Measurements from ENCODE around the gene USP48.

USP48 gene

GRCh38 chr1:21665711-21666575 is 117.0 kb downstream of the USP48 start:
- DNase-seq: peak in 1 of 2 experiments; percentile 65

GRCh38 chr1:21664806-21665588 is 118.0 kb downstream of the USP48 start:
- DNase-seq: no peak

- DNase-seq: no peak
Measured at GRCh38 chr1:21663951-21664805, 118.8 kb downstream of the USP48 start.

GRCh38 chr1:21663248-21663950 is 119.5 kb downstream of the USP48 start:
- peak; percentile 44 to 73 for DNase-seq

GRCh38 chr1:21662426-21663247 is 120.3 kb downstream of the USP48 start:
- no peak for DNase-seq

GRCh38 chr1:21661886-21662285 is 121.1 kb downstream of the USP48 start:
- DNase-seq: no peak

GRCh38 chr1:21659924-21660326 is 123.0 kb downstream of the USP48 start:
- no peak for DNase-seq

GRCh38 chr1:21659099-21659923 is 123.6 kb downstream of the USP48 start:
- peak; percentile 42 to 63 for DNase-seq

- DNase-seq: no peak
Measured at GRCh38 chr1:21657456-21658190, 125.3 kb downstream of the USP48 start.

GRCh38 chr1:21655748-21656147 is 127.2 kb downstream of the USP48 start:
- peak; percentile 17 to 30 for DNase-seq

- no peak for DNase-seq
Measured at GRCh38 chr1:21655259-21655658, 127.7 kb downstream of the USP48 start.

- DNase-seq: no peak
Measured at GRCh38 chr1:21654209-21654608, 128.7 kb downstream of the USP48 start.

GRCh38 chr1:21653744-21654100 is 129.2 kb downstream of the USP48 start:
- no peak for DNase-seq

GRCh38 chr1:21652937-21653743 is 129.8 kb downstream of the USP48 start:
- DNase-seq: no peak

GRCh38 chr1:21652101-21652936 is 130.6 kb downstream of the USP48 start:
- no peak for DNase-seq

GRCh38 chr1:21651214-21652042 is 131.5 kb downstream of the USP48 start:
- no peak for DNase-seq

GRCh38 chr1:21650400-21650799 is 132.5 kb downstream of the USP48 start:
- DNase-seq: no peak

Data from NCI-H446 (cell line).